GM21515 (cell line): Measurements from ENCODE around the gene CDC42EP4.

ENCODE experiments used
- ATAC-seq: cut with Tn5 transposase; IDR thresholded peaks from one replicate; pipeline ENCODE4 v1.9.1; 2021; ENCODE audit not compliant: unreplicated experiment

CDC42EP4 gene

GRCh38 chr17:73311781-73312641, at the start of gene CDC42EP4:
Gene CDC42EP4, minus strand, starts transcription at chr17:73312001. Its CDS starts 25,501 bp downstream, at chr17:73286500.
- peak; percentile 92 for ATAC-seq

- no peak for ATAC-seq
Measured at GRCh38 chr17:73360961-73361761, 49.4 kb upstream of the CDC42EP4 start.

- ATAC-seq = no peak
Measured at GRCh38 chr17:73359987-73360410, 48.2 kb upstream of the CDC42EP4 start.

GRCh38 chr17:73359352-73359751, 47.6 kb upstream of the CDC42EP4 start:
- ATAC-seq = no peak

- no peak for ATAC-seq
Measured at GRCh38 chr17:73358668-73359067, 46.9 kb upstream of the CDC42EP4 start.

- ATAC-seq = no peak
Measured at GRCh38 chr17:73357981-73358380, 46.2 kb upstream of the CDC42EP4 start.

GRCh38 chr17:73357318-73357717, 45.5 kb upstream of the CDC42EP4 start:
- ATAC-seq = no peak

GRCh38 chr17:73356561-73357170, 44.9 kb upstream of the CDC42EP4 start:
- ATAC-seq = no peak

GRCh38 chr17:73354423-73355284, 42.9 kb upstream of the CDC42EP4 start:
- ATAC-seq = no peak

- no peak for ATAC-seq
Measured at GRCh38 chr17:73352261-73352660, 40.5 kb upstream of the CDC42EP4 start.

GRCh38 chr17:73351764-73352163, 40.0 kb upstream of the CDC42EP4 start:
- ATAC-seq = no peak

GRCh38 chr17:73350864-73351263, 39.1 kb upstream of the CDC42EP4 start:
- no peak for ATAC-seq

GRCh38 chr17:73349647-73350046, 37.8 kb upstream of the CDC42EP4 start:
- no peak for ATAC-seq

- no peak for ATAC-seq
Measured at GRCh38 chr17:73349138-73349537, 37.3 kb upstream of the CDC42EP4 start.

- no peak for ATAC-seq
Measured at GRCh38 chr17:73348829-73349095, 37.0 kb upstream of the CDC42EP4 start.

GRCh38 chr17:73348018-73348828, 36.4 kb upstream of the CDC42EP4 start:
- no peak for ATAC-seq

- ATAC-seq = no peak
Measured at GRCh38 chr17:73347351-73347750, 35.5 kb upstream of the CDC42EP4 start.

GRCh38 chr17:73346501-73347162, 34.8 kb upstream of the CDC42EP4 start:
- ATAC-seq = no peak

GRCh38 chr17:73343739-73344454, 32.1 kb upstream of the CDC42EP4 start:
- ATAC-seq = no peak
